NCI-H1105 treated with DMSO at 0.1 percent for 48 hours (cell line): ENCODE results near the gene SPDYE6.
"Not testable (repeated sequence)": the region's sequence is repeated elsewhere in the genome, so short reads cannot be mapped to it uniquely, and the experiment has no call there.

Experiments used
- DNase-seq: peaks from one replicate; lab custom pipeline; 2025; lab: John Stamatoyannopoulos, UW

Gene SPDYE6

GRCh38 chr7:102317231-102318059, 38.8 kb downstream of the SPDYE6 start:
- DNase-seq = no peak

DNA sequence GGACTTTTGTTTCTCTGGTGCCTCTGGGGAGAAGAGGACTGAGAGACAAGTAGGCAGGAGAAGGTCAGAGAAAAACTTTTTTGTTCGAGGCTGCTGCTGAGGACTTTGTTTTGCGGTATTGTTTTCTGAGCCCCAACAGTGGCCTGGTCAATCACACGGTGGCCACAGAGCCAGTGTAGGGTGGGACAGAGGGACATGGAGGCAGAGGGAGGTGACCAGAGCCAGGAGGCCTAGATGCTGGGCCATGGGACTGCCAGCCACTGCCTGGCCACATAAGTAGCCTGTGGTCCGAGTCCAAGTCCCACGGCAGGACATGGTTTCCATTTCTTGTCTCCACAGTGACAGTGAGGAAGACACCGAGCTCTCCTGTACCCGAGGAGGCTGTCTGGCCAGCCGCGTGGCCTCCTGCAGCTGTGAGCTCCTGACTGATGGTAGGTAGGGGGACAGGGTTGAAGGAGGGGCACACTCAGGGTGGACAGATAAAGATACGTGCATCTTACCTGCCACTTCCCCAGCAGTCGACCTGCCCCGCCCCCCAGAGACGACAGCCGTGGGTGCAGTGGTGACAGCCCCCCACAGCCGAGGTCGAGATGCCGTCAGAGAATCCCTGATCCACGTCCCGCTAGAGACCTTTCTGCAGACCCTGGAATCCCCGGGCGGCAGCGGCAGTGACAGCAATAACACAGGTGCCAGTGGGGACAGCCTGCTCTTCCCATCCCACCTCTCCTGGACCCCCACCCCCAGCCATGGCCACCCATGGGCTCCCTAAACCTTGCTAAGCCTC, 42.1 kb downstream of the SPDYE6 start:
- no peak for DNase-seq

DNA sequence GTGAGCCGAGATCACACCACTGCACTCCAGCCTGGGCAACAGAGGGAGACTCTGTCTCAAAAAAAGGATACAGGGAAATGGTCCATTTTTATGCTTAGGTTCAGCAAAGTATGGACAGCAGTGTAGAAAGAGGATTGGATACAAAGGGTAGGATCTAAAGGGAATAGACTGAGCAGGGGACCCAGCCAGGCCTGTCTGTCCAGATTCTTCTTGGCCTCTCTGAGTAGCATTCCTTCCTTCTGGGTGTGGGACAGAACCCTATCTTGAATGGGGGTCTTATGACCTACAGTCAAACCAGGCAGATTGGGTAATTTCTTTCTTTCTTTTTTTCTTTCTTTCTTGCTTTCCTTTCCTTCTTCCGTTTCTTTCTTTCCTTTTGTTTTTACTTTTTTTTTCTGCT, 43.9 kb downstream of the SPDYE6 start:
- DNase-seq = no peak

DNA sequence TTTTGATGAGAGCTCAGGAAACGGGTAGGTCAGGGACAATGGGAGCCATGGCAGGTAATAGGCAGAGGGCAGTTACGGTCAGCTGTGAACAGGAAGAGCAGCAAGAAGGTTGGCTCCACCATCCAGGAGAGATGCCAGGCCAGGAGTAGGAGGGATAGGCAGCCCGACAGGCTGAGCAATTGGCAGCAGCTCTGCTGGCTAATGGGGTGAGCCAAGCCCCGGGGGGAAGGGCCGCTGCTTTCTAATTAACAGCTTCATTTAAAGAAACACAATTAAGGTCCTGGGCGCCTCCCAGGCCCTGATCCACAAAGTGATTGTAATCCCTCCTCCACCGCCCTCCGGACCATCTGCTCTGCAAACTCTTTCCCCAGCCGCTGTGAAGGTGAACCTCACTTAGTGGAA, 45.8 kb downstream of the SPDYE6 start:
- DNase-seq = no peak

- DNase-seq = no peak
Observed at GRCh38 chr7:102306916-102307677, 49.1 kb downstream of the SPDYE6 start.

GRCh38 chr7:102305414-102306268, 50.6 kb downstream of the SPDYE6 start:
- no peak for DNase-seq

GRCh38 chr7:102304668-102305067, 51.6 kb downstream of the SPDYE6 start:
- DNase-seq = no peak

DNA sequence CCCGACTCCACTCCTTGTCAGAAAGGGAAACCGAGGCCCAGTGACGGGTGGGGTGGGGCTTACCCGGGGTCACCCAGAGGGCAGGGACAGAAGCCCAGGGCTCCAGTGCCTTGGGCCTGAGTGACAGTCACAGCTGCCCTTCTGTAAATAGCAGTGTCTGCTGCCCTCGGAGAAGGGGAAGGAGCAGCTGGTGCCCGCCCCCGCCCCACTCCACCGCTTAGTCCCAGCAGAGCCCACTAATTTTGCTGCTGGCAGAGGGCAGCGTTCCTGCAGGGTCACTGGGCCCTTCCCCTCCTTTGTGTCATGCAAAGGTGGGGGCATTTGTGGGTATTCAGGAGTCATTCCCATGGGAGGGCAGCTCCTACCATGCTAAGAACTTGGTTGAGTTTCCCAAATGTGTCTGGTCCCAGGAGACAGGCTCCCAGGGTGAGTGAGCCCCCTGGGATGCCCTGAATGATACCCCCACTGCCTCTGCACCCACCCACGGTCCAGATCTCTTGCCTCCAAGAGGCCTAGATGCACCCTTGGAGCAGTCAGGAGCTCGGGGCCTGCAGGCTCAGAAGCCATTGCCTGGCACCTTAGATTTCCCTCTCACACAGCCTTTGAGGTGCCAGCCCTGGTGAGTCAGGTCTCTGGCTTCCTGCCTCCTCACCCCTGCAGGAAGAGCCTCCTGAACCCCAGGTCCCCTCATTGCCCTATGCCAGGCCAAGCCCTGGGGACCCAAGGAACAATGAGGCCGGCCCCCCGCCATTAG, 52.4 kb downstream of the SPDYE6 start:
- DNase-seq = no peak

DNA sequence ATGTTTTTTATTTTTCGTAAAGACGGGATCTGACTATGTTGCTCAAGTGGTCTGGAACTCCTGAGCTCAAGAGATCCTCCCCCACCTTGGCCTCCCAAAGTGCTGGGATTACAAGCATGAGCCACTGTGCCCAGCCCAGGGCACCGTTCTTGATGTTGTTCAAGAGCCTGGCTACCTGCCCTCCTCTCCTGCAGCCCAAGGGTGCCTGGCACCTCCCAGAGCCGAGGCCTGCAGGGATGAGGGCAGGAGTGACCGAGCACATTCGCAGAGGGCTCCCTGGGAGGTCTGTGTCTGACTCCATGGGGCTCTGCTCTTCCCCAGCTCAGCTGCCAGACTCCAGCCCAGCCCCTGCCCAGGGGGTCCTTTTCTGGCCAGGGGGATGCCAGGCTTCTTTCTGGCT, 54.2 kb downstream of the SPDYE6 start:
- DNase-seq = no peak

GRCh38 chr7:102301367-102301766, 54.9 kb downstream of the SPDYE6 start:
- not testable (repeated sequence) for DNase-seq

GRCh38 chr7:102300643-102301221, 55.5 kb downstream of the SPDYE6 start:
- DNase-seq = no peak

- no peak for DNase-seq
Observed at GRCh38 chr7:102297487-102298218, 58.6 kb downstream of the SPDYE6 start.

DNA sequence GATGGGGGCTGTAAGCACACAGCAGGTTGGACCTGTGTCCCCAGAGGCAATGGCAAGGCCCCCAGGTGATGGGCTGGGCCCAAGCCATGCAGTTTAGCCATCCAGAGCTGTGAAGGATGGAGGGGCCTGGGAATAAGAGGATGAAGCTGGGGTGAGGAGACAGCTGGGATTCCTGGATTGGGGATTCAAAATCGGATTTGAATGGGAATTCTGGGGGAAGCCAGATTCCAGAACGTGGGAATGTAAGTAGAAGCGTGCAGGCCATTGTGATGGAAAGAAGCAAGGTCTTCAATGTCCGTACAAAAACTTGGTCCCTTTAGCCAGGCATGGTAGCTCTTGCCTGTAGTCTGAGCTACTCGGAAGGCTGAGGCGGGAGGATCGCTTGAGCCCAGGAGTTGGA, 59.7 kb downstream of the SPDYE6 start:
- no peak for DNase-seq

- DNase-seq = no peak
Observed at GRCh38 chr7:102296179-102296438, 60.1 kb downstream of the SPDYE6 start.
